Stimulated activated CD4-positive, alpha-beta T cell treated with anti-CD3 and anti-CD28 coated beads, TNF-alpha, amount 100 ng/mL, for 24 hours (primary cell): ENCODE measurements around the gene PDLIM3.
"Not testable (repeated sequence)": the region's sequence is repeated elsewhere in the genome, so short reads cannot be mapped to it uniquely, and the experiment has no call there.

Source experiments
- DNase-seq, 3 experiments: peaks; one replicate each; pipeline ENCODE4 v3.0.0-alpha.2; 2020; ENCODE audit warnings: low read depth in 3 of 3

Gene PDLIM3

GRCh38 chr4:185522451-185522850 lies 12.9 kb downstream of the PDLIM3 start:
- DNase-seq = no peak

DNA sequence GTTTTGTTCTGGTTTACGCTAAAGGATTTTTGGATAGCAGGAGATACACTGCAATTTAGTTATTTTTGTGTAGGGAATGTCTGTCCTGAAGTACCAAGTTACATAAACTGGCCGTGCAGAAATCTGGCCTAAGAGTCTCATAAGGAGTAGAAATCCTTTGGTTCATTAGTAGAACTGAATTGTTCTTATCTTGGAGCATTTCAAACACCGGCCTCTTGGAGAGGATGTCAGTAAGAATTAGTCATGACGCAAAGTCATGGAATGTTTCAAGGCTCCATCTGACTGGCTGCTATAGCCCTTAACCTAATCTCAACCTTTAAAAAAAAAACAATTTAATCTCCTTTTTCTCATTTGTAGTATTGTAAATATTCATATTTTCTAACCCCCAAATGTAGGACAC lies 15.2 kb downstream of the PDLIM3 start:
- no peak for DNase-seq

DNA sequence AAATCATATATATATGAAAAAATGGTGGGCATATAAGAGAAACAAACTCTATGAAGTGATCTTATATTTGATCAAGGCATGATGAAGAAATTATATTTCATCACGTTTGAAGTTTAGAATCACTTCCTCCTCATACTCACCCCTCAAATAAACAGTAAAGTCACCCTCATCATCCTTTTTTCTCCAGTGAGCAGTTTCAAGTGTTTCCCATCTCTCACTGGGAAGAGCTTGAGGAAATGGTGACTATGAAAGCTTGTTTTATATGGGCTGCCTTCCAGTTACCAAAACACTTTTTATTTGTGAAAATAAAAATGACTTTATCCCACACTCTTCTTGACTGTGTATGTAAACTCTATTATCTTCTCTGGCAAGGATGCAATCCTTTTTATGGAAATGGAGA lies 16.8 kb downstream of the PDLIM3 start:
- no peak for DNase-seq

DNA sequence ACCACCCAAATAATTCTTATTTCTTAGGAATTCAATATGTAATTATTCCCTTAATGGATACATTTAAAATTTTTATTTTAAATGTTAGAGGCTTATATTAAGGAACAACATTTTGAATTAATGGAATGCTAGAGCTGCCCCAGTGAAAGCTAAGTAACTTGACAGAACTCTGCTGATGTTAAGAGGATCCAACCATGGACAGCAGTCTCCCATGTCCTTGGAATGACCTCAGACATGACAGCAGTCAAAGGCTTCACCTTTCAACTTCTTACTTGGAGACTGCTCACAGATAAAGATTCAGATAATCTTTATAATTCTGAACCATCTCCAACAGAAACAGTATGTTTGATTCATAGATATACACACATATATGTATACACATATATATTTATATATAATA lies 17.2 kb downstream of the PDLIM3 start:
- no peak for DNase-seq

DNA sequence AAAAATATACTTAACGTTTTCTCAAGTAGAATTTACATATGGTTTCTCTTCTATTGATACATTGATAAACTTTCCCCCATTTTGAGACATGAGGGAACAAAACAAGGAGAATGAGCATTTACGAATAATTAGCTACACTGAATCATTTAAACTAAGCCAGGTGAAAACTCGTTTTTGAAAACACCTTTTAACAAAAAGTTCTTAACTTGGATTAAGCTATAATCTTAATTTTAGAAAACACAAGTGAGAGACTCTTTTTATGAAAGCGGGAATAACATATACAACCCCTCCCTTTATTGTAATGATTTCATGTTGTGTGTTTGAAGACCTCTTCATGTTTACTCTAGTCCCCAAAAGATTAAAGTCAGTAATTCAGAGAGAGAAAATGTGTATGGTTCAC lies 20.1 kb downstream of the PDLIM3 start:
- no peak for DNase-seq

DNA sequence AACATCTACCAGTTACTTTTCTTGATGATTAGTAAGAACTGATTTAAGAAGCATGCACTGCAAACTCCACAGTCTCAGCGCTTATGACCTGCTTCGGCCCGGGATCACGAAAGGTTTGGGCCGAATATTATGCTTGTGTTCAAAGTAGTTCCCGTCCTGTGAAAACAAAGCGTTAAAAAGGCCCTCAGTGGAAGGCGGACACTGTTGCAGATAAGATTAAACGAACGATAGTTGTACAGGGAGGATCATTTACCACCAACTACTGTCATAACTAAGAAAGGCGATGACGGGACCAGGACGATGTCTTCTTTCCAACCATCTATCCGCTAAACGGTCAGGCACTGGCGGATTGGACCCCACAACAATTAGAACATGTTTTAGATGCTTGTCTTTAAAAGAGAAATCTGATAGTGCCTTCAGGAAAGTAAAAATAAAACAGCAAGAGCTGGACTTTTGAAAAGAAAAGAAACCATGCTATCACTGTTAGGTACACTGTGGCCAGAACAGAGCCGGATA lies 21.1 kb downstream of the PDLIM3 start:
- DNase-seq = no peak

DNA sequence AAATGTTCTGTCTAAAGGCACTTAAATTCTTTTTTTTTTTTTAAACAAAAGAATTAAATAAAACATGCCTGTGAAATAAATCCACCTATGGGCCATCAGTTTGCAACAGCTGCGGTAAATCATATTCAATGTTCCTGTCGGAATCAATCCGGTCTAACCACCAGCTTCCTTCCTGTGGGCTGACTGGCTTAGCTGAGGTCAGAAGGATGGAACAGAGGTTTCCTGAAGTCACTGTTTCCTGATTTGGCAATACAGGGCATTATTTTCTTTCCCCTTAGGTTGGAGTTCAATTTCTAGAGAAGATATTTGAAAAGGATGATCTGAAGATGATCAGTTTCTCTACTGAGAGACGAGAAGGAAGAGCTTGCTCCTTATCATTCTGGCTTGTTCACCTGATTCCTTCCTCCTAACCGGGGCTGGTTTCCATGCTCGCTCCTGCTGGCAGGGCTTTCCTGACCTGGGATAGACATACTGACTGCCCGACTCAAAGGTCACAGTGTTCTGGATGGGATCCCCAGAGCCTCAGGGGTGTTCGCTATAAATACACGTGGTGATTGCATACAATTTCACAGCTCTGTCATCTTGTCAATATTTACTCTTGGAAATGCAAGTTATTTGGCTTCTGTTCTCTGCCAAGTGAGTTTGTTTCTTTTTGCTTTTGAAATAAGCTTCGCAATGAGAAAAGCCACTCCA lies 21.7 kb downstream of the PDLIM3 start:
- DNase-seq = no peak

- DNase-seq = no peak
Measured at GRCh38 chr4:185512516-185512915, 22.8 kb downstream of the PDLIM3 start.

- DNase-seq = not testable (repeated sequence)
Measured at GRCh38 chr4:185511243-185511642, 24.1 kb downstream of the PDLIM3 start.

- DNase-seq = no peak
Measured at GRCh38 chr4:185510806-185511205, 24.5 kb downstream of the PDLIM3 start.

GRCh38 chr4:185508181-185508580 lies 27.1 kb downstream of the PDLIM3 start:
- DNase-seq = no peak

GRCh38 chr4:185506422-185506821 lies 28.9 kb downstream of the PDLIM3 start:
- DNase-seq = no peak

- no peak for DNase-seq
Measured at GRCh38 chr4:185504098-185505047, 30.9 kb downstream of the PDLIM3 start.

- no peak for DNase-seq
Measured at GRCh38 chr4:185502386-185502785, 32.9 kb downstream of the PDLIM3 start.

GRCh38 chr4:185500576-185500975 lies 34.7 kb downstream of the PDLIM3 start:
- no peak for DNase-seq

- DNase-seq = no peak
Measured at GRCh38 chr4:185500035-185500434, 35.3 kb downstream of the PDLIM3 start.

DNA sequence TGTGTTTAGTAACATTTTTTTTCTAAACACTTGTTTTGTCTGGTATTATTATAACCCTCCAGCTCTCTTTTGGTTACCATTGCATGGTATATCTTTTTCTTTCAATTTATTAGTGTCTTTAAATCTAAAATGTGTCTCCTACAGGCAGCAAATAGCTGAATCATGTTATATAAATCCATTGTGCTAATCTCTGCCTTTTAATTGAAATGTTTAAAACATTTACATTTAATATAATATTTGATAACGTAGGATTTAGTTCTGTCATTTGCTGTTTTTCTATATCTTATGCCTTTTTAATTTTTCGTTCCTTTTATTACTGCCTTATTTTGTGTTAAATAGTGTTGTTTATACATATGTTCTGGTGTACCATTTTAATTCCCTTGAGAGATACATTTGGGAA lies 46.7 kb downstream of the PDLIM3 start:
- DNase-seq = no peak

DNA sequence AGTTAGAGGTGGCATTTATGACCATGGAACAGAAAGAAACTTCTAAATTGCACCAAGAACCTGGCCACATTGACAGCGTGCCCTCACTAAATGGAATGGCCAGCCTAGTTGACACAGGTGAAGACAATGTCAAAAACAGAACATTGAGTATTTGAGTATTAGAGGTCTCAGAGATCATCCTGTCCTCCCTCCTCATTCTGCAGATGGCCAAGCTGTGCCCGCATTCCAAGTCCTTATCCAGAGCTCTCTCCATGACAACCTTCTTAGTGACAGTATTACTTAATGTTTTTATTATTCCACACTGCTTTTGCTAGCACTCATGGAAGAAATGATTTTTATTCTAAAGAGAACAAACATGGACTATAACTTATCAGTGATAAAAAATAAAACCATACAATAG lies 53.9 kb downstream of the PDLIM3 start:
- no peak for DNase-seq

- DNase-seq = no peak
Measured at GRCh38 chr4:185480016-185480732, 55.1 kb downstream of the PDLIM3 start.

GRCh38 chr4:185479507-185479971 lies 55.8 kb downstream of the PDLIM3 start:
- no peak for DNase-seq

DNA sequence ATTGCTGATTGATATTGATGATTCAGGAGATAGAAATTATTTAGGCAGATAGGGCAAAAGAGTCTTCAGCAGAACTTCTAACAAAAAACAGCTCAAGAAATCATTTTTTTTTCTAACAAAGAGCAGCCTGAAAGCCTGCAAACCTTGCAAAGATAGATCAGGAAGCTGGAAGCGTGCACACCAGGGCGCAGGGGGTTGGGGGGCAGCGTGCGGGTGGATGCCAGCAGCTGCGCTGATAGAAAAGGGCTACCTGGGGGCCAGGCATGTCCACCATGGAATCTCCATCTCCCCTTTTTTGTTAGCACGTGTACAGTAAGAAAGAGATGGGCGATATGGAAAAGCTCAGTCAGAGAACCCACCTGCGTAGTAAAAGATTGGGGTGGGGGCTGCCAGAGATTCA lies 62.1 kb downstream of the PDLIM3 start:
- no peak for DNase-seq

DNA sequence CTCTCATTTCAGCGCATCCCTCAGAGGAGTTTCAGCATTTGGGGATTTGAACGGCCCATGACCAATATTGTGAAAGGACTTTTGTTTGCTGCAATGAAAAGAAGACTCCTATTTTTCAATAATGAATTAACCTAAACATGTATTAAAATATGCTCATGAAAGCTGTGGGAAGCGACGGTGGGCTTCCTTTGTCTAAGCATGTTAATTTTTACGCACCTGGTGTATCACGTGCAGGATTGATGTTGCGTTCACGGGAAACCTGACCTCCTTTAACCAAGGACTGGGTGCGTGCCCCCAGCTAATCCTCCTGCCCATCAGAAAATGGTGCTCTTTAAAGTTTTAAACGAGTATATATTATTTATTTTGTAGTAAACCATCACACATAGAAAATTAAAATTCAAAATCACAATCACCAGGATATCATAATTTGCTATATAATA lies 63.2 kb downstream of the PDLIM3 start:
- no peak for DNase-seq
